ENCODE data around the gene AUTS2.

- no peak for TF ChIP-seq CTCF (IDR thresholded peaks at IDR 0.05)
- TF ChIP-seq POLR2A (IDR thresholded peaks at IDR 0.05), result no peak
- no peak for TF ChIP-seq POLR2AphosphoS5 (IDR thresholded peaks at IDR 0.05)
Observed at GRCh38 chr7:70739646-70740210, 1141.5 kb downstream of the AUTS2 start.

Data from breast epithelium (tissue), 3 donors.